Gastroesophageal sphincter (tissue), 4 donors: ENCODE measurements around the gene DMRTB1. TPM values are rescaled to one million over a fixed set of nuclear protein-coding genes. Genes with fewer than 3 reads are reported as not detected.

Source experiments
- ATAC-seq: fragments of 150-250 bp; one replicate; pipeline ENCODE4 v1.9.1; 2016; ENCODE audit warnings: mild to moderate bottlenecking, moderate library complexity
- H3K27ac ChIP-seq, 4 donors: fragments of 200-600 bp; sonication (generic) in 3 of 4; 1 replicate in 3 of 4; 2 replicates in 1 of 4; pipeline ENCODE4 v1.5.1; 2016 to 2019
- H3K27me3 ChIP-seq: fragments of 200-600 bp; sonication (generic); one replicate; pipeline ENCODE4 v1.5.1; 2019
- H3K36me3 ChIP-seq, 2 donors: fragments of 200-600 bp; sonication (generic); one replicate each; pipeline ENCODE4 v1.5.1; 2019; ENCODE audit warnings: control low read depth in 1 of 2
- H3K4me1 ChIP-seq, 3 donors: fragments of 200-600 bp; sonication (generic); 1 replicate in 2 of 3; 2 replicates in 1 of 3; pipeline ENCODE4 v1.5.1; 2016 to 2019; ENCODE audit warnings: control low read depth in 2 of 3
- H3K4me3 ChIP-seq, 2 donors: fragments of 200-600 bp; sonication (generic); one replicate each; pipeline ENCODE4 v1.5.1; 2019; ENCODE audit warnings: mild to moderate bottlenecking in 1 of 2, moderate library complexity in 1 of 2
- H3K9me3 ChIP-seq, 3 donors: fragments of 200-600 bp; sonication (generic); one replicate each; pipeline ENCODE4 v1.5.1; 2017 to 2019; ENCODE audit warnings: control low read depth in 2 of 3
- CTCF ChIP-seq, 4 experiments: fragments of 200-600 bp in 2 of 4; fragments of 450-650 bp in 2 of 4; sonication (generic) in 1 of 4; IDR thresholded peaks; one replicate each; pipeline ENCODE4 v1.5.1; 2017 to 2019; ENCODE audit warnings: antibody characterized with exemption in 4 of 4, mild to moderate bottlenecking in 2 of 4, moderate library complexity in 2 of 4
- EP300 ChIP-seq: sonication (generic); formaldehyde crosslinking; IDR thresholded peaks from one replicate; pipeline ENCODE4 v1.6.1; 2017; ENCODE audit warnings: antibody characterized with exemption, mild to moderate bottlenecking
- POLR2A ChIP-seq, 2 donors: fragments of 450-650 bp; IDR thresholded peaks; one replicate each; pipeline ENCODE4 v1.6.1; 2017; ENCODE audit warnings: antibody characterized with exemption in 2 of 2, mild to moderate bottlenecking in 2 of 2, moderate library complexity in 1 of 2
- POLR2AphosphoS5 ChIP-seq: sonication (generic); formaldehyde crosslinking; IDR thresholded peaks from one replicate; pipeline ENCODE4 v1.6.1; 2017; ENCODE audit warnings: antibody characterized with exemption
- WGBS, 2 donors: methylation state at CpG; one replicate each; pipeline ENCODE4 v1.1.5; 2018; ENCODE audit warnings: low coverage in 1 of 2; 5-methylcytosine and 5-hydroxymethylcytosine counted together
- total RNA-seq, 4 donors: library from RNA; depleted of rRNA; stranded (reverse); fragments of >200 nt; gene quantifications; one replicate each; pipeline ENCODE4 v1.1.0, GENCODE V29; 2016

The DMRTB1 gene
- total RNA-seq, 4 donors from 2014 or later = not detected

DNA sequence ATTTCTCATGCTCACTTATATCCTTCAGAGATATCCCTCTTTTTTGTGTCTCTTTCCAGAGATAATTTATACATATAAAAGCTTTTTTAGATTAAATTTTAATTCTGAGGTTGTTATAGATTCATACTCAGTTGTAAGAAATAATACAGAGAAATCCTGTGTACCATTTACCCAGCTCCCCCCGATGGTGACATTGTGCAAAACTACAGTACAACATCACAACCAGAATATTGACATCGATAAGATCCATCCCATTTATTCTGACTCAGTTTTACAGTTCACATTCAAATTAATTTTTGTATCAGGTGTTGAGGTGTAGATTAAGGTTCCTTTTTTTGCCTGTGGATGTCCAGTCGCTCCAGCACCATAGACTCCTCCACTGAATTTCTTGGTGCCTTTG is 14.3 kb downstream of the DMRTB1 start:
- WGBS, 2 donors = 83 to 97% methylated on average over 3 of the region's 3 CpGs
- H3K27me3 ChIP-seq = no peaks in the 10 kb centered on the region
- no peaks in the 10 kb centered on the region for H3K36me3 ChIP-seq
- no peak overlapping the region for H3K27ac ChIP-seq
- H3K9me3 ChIP-seq = no peaks in the 10 kb centered on the region
- ATAC-seq = no peak
- TF ChIP-seq POLR2AphosphoS5 (no peak), CTCF (IDR thresholded peaks at IDR 0.05) (no peak), EP300 (no peak), POLR2A (IDR thresholded peaks at IDR 0.05) (no peak)
- no peak overlapping the region for H3K4me3 ChIP-seq
- peaks cover 0 to 16% (median 0%) of the 10 kb centered on the region in 3 donors for H3K4me1 ChIP-seq

- Histone ChIP-seq H3K36me3 (no peaks in the 10 kb centered on the region), H3K27ac (no peak overlapping the region), H3K4me1 (peaks cover 0 to 8% (median 0%) of the 10 kb centered on the region in 3 donors), H3K4me3 (no peak overlapping the region), H3K27me3 (no peaks in the 10 kb centered on the region), H3K9me3 (no peaks in the 10 kb centered on the region)
- no peak for TF ChIP-seq POLR2AphosphoS5
- no peak for TF ChIP-seq CTCF (IDR thresholded peaks at IDR 0.05)
- TF ChIP-seq EP300 = no peak
- TF ChIP-seq POLR2A (IDR thresholded peaks at IDR 0.05) = no peak
- no peak for ATAC-seq
- 85 to 88% methylated on average over 3 to 7 of the region's 7 CpGs for WGBS, 2 donors
Measured at GRCh38 chr1:53475664-53476063, 16.5 kb downstream of the DMRTB1 start.

DNA sequence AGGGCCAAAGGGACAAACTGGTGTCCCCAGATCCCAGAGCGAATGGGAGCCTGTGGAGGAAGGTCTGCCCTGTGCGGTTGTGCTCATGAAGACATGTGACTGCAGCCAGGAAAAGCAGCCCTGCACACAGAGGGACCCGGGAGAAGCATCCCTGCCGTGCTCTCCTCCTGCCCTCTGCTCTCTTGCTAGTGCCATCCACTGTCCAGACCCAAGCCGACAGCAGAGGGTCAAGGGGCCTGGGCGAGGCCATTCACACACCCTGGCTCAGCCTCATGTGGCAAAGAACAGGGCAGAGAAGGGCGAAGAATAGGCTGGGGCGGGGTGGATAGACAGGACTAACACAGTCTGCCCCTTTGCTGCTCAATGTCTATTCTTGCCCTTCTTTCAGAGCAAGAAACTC is 17.4 kb downstream of the DMRTB1 start:
- H3K4me3 ChIP-seq = no peak overlapping the region
- no peak for TF ChIP-seq POLR2AphosphoS5
- H3K36me3 ChIP-seq = no peaks in the 10 kb centered on the region
- WGBS, 2 donors = 100% methylated on average over 1 of the region's 8 CpGs; no CpG with 5 or more reads in 1 of the 2 donors
- no peaks in the 10 kb centered on the region for H3K27me3 ChIP-seq
- H3K27ac ChIP-seq = no peak overlapping the region
- H3K9me3 ChIP-seq = no peaks in the 10 kb centered on the region
- peaks cover 0 to 7% (median 0%) of the 10 kb centered on the region in 3 donors for H3K4me1 ChIP-seq
- no peak for ATAC-seq

DNA sequence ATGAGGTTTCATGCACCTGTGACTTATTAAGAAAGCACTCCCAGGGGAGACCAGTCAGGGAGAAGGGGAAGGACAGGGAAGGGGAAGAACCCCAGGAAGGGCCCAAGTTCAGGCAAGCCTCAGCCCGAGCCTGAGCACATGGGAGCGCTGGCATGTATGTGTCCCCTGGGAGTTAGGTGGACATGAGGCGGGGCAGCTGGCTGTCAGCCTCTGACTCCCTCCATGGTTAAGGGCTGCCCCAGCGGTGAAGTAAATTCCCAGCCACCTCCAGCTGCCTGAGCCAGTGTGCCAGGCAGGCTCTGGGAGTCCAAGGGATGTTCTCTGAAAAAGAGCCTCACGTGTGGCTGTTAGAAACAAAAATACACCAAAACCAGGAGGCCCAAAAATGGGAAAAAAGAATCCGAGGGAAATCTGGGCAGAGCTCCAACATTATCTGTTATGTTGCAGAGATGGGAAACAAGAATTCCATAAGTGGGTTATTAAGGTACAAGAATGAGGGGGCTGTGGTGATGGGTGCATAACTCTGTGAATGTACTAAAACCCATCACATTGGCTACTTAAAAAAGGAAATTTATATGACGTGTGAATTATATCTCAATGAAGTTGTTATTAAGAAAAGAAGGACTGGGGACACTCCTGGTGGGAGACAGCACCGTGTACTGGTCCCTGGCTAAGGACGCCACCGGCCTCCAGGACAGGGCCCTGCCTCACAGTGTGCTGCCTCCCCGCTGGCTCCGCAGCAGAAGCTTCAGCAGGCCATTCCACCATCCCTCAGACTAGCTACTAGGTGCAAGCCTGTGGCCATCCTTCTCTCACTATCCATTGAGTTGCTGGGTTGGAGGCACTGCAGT is 18.7 kb downstream of the DMRTB1 start:
- no peak overlapping the region for H3K27ac ChIP-seq
- peaks cover 0 to 7% (median 0%) of the 10 kb centered on the region in 3 donors for H3K4me1 ChIP-seq
- TF ChIP-seq CTCF (IDR thresholded peaks at IDR 0.05) (no peak), POLR2A (IDR thresholded peaks at IDR 0.05) (no peak), EP300 (no peak), POLR2AphosphoS5 (no peak)
- H3K4me3 ChIP-seq = no peak overlapping the region
- H3K9me3 ChIP-seq = no peaks in the 10 kb centered on the region
- no peaks in the 10 kb centered on the region for H3K36me3 ChIP-seq
- 54 to 66% methylated on average over 7 to 11 of the region's 12 CpGs for WGBS, 2 donors
- no peak for ATAC-seq
- no peaks in the 10 kb centered on the region for H3K27me3 ChIP-seq

GRCh38 chr1:53478502-53478818 is 19.3 kb downstream of the DMRTB1 start:
- no peaks in the 10 kb centered on the region for H3K9me3 ChIP-seq
- no peaks in the 10 kb centered on the region for H3K27me3 ChIP-seq
- ATAC-seq = no peak
- no peak for TF ChIP-seq POLR2AphosphoS5
- TF ChIP-seq CTCF (IDR thresholded peaks at IDR 0.05) = no peak
- TF ChIP-seq EP300 = no peak
- TF ChIP-seq POLR2A (IDR thresholded peaks at IDR 0.05) = no peak
- H3K4me3 ChIP-seq = no peak overlapping the region
- H3K4me1 ChIP-seq = peaks cover 0 to 7% (median 0%) of the 10 kb centered on the region in 3 donors
- no peaks in the 10 kb centered on the region for H3K36me3 ChIP-seq
- no peak overlapping the region for H3K27ac ChIP-seq
- no CpG with 5 or more reads among the region's 2 CpGs for WGBS, 2 donors
